ENCODE measurements around the gene GIMAP1.

Gene GIMAP1

GRCh38 chr7:150731916-150732315, 15.5 kb downstream of the GIMAP1 start:
- CTCF ChIA-PET, result no interaction called here
- DNase-seq (ENCODE audit: extremely low spot score), result no peak
- TF ChIP-seq FOXM1 (IDR thresholded peaks at IDR 0.05; ENCODE audit: borderline replicate concordance), result no peak
- POLR2A ChIA-PET, result no interaction called here

GRCh38 chr7:150732786-150733481, 16.5 kb downstream of the GIMAP1 start:
- TF ChIP-seq ELF4 (IDR thresholded peaks at IDR 0.05) (no peak), LEF1 (IDR thresholded peaks at IDR 0.05; ENCODE audit: borderline replicate concordance) (no peak), TARDBP (IDR thresholded peaks at IDR 0.05) (no peak), FOXK2 (IDR thresholded peaks at IDR 0.05) (no peak), L3MBTL2 (conservative IDR thresholded peaks at IDR 0.05) (no peak), CTBP1 (IDR thresholded peaks at IDR 0.05; ENCODE audit: borderline replicate concordance) (no peak), PKNOX1 (IDR thresholded peaks at IDR 0.05) (no peak), SUZ12 (IDR thresholded peaks at IDR 0.05) (no peak), FOXM1 (IDR thresholded peaks at IDR 0.05; ENCODE audit: borderline replicate concordance) (no peak), ARNT (IDR thresholded peaks at IDR 0.05) (no peak), ZNF384 (IDR thresholded peaks at IDR 0.05) (no peak)
- no peak for DNase-seq (ENCODE audit: extremely low spot score)
- ChIA-PET POLR2A (no interaction called here), CTCF (interaction anchor here (0.6 to 0.9 kb wide), 3 partner anchors 9 to 284 kb away, joined by 3 read pairs; no protein-coding TSS in a partner anchor)

- CTCF ChIA-PET, result interaction anchor here (0.7 to 0.9 kb wide), 2 partner anchors 9 to 285 kb away, joined by 3 read pairs; no protein-coding TSS in a partner anchor
- POLR2A ChIA-PET, result no interaction called here
- TF ChIP-seq CTBP1 (IDR thresholded peaks at IDR 0.05; ENCODE audit: borderline replicate concordance), result no peak
- TF ChIP-seq BHLHE40 (IDR thresholded peaks at IDR 0.05; ENCODE audit: borderline replicate concordance), result no peak
- no peak for TF ChIP-seq HDGF (IDR thresholded peaks at IDR 0.05; ENCODE audit: borderline replicate concordance)
- no peak for TF ChIP-seq FOXM1 (IDR thresholded peaks at IDR 0.05; ENCODE audit: borderline replicate concordance)
- TF ChIP-seq NFRKB (IDR thresholded peaks at IDR 0.05), result no peak
- TF ChIP-seq LEF1 (IDR thresholded peaks at IDR 0.05; ENCODE audit: borderline replicate concordance), result no peak
- no peak for TF ChIP-seq ARNT (IDR thresholded peaks at IDR 0.05)
- no peak for TF ChIP-seq L3MBTL2 (conservative IDR thresholded peaks at IDR 0.05)
- no peak for TF ChIP-seq SP1 (IDR thresholded peaks at IDR 0.05)
- no peak for TF ChIP-seq FOXK2 (IDR thresholded peaks at IDR 0.05)
- TF ChIP-seq PKNOX1 (IDR thresholded peaks at IDR 0.05), result no peak
- TF ChIP-seq ELF4 (IDR thresholded peaks at IDR 0.05), result no peak
- TF ChIP-seq SUZ12 (IDR thresholded peaks at IDR 0.05), result no peak
- TF ChIP-seq FOXA1 (IDR thresholded peaks at IDR 0.05), result no peak
- no peak for DNase-seq (ENCODE audit: extremely low spot score)
Measured at GRCh38 chr7:150733482-150734095, 17.2 kb downstream of the GIMAP1 start.

DNA sequence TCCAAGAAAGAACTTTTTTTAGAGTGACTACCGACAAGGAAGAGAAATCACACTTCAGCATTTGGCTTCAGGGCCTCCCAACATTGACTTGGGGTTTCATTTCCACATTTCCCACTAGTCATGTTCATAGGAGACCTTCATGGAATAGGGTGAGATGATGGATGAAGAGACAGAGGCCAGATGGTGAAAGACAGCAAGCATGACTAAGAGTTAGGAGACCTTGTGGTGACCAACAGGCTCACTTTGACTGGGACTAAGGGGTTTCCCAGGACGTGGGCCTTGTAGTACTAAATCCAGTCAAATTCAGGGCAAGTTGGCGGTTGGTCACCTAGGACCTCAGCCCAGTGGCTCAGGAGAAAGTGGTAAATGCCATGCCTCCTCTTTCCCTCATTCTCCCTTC, 17.8 kb downstream of the GIMAP1 start:
- POLR2A ChIA-PET, result no interaction called here
- CTCF ChIA-PET, result no interaction called here
- TF ChIP-seq BHLHE40 (IDR thresholded peaks at IDR 0.05; ENCODE audit: borderline replicate concordance) (no peak), TARDBP (IDR thresholded peaks at IDR 0.05) (no peak), ELF4 (IDR thresholded peaks at IDR 0.05) (no peak), FOXK2 (IDR thresholded peaks at IDR 0.05) (no peak), FOXA1 (IDR thresholded peaks at IDR 0.05) (no peak), SP1 (IDR thresholded peaks at IDR 0.05) (no peak), ARNT (IDR thresholded peaks at IDR 0.05) (no peak), L3MBTL2 (conservative IDR thresholded peaks at IDR 0.05) (no peak), NFRKB (IDR thresholded peaks at IDR 0.05) (no peak), SUZ12 (IDR thresholded peaks at IDR 0.05) (no peak), ZNF384 (IDR thresholded peaks at IDR 0.05) (no peak), HDGF (IDR thresholded peaks at IDR 0.05; ENCODE audit: borderline replicate concordance) (no peak), LEF1 (IDR thresholded peaks at IDR 0.05; ENCODE audit: borderline replicate concordance) (no peak), CTBP1 (IDR thresholded peaks at IDR 0.05; ENCODE audit: borderline replicate concordance) (no peak), FOXM1 (IDR thresholded peaks at IDR 0.05; ENCODE audit: borderline replicate concordance) (no peak)
- no peak for DNase-seq (ENCODE audit: extremely low spot score)

DNA sequence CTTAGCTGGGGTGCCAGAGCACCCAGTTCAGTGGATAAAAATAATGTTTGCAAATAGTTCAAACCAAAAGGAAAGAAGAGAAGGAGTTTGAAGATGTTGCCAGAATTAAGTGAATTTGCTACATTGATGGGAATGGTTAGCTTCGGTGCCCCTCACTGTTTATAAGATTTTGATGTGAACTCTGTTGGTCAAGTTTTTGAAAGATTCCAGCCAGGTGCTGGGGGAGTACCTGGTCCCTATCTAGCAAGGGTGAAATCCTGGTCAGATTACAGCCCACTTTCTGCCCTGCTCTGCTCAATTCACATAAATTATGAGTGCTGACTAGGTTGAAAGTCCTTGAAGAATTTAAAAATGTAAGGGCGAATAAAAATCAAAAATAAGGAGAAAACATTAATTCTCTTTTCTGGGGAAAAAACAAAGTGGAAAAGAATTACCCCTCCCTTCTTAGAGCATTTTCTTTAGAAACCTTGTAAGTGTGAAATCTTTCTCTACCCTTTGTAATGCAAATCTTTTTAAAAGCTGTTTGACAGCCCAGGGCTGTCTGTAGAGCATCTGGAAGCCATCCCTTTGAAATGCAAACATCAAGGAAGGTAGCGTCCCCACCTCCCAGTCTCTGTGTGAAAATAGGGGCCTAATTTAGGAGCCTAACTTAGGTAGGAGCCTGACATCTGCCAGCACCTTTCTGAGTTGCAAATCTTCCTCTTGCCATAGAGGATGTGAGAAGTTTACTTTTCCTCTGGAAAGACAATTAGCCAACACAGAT, 19.4 kb downstream of the GIMAP1 start:
- DNase-seq (ENCODE audit: extremely low spot score), result no peak
- ChIA-PET POLR2A (no interaction called here), CTCF (no interaction called here)
- TF ChIP-seq SUZ12 (IDR thresholded peaks at IDR 0.05) (no peak), PKNOX1 (IDR thresholded peaks at IDR 0.05) (no peak), BHLHE40 (IDR thresholded peaks at IDR 0.05; ENCODE audit: borderline replicate concordance) (no peak), ARNT (IDR thresholded peaks at IDR 0.05) (no peak), LEF1 (IDR thresholded peaks at IDR 0.05; ENCODE audit: borderline replicate concordance) (no peak), FOXK2 (IDR thresholded peaks at IDR 0.05) (no peak), SP1 (IDR thresholded peaks at IDR 0.05) (no peak), FOXA1 (IDR thresholded peaks at IDR 0.05) (no peak), ELF4 (IDR thresholded peaks at IDR 0.05) (no peak), L3MBTL2 (conservative IDR thresholded peaks at IDR 0.05) (no peak)

DNA sequence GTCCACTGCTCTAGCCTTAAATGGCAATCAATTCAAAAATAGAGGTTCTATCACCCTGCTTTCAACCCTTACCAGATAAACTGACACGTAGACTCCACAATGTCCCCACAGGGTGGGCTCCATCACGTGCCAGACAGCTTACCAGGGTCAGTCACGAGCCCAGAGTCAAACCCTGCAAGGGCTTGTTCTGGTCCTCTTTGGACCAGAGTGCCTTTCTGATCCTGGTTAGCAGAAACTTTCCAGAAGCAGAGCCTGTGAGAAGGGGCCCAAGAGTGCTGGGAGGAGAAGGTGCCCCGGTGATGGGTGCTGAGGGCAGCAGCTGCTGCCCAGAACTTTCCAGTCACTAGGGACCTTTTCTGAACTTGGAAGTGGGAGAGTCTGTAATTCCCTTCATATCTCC, 20.5 kb downstream of the GIMAP1 start:
- POLR2A ChIA-PET, result no interaction called here
- TF ChIP-seq L3MBTL2 (conservative IDR thresholded peaks at IDR 0.05) (no peak), SP1 (IDR thresholded peaks at IDR 0.05) (no peak), CTBP1 (IDR thresholded peaks at IDR 0.05; ENCODE audit: borderline replicate concordance) (no peak), NFRKB (IDR thresholded peaks at IDR 0.05) (no peak), FOXK2 (IDR thresholded peaks at IDR 0.05) (no peak), LEF1 (IDR thresholded peaks at IDR 0.05; ENCODE audit: borderline replicate concordance) (no peak), FOXA1 (IDR thresholded peaks at IDR 0.05) (no peak), FOXM1 (IDR thresholded peaks at IDR 0.05; ENCODE audit: borderline replicate concordance) (no peak), SUZ12 (IDR thresholded peaks at IDR 0.05) (no peak), ZNF384 (IDR thresholded peaks at IDR 0.05) (no peak), ARNT (IDR thresholded peaks at IDR 0.05) (no peak), TARDBP (IDR thresholded peaks at IDR 0.05) (no peak)
- CTCF ChIA-PET, result no interaction called here
- DNase-seq (ENCODE audit: extremely low spot score), result no peak

All from HEK293T (cell line).